Measurements from ENCODE around the gene GTF2B. TPM values are rescaled to one million over a fixed set of nuclear protein-coding genes. Genes with fewer than 3 reads are reported as not detected.
A peak's percentile ranks its signal among the peaks of the same experiment; 100 is the strongest.

GTF2B gene
- total RNA-seq, 1 experiment from 2014 or later: 31.9 TPM

DNA sequence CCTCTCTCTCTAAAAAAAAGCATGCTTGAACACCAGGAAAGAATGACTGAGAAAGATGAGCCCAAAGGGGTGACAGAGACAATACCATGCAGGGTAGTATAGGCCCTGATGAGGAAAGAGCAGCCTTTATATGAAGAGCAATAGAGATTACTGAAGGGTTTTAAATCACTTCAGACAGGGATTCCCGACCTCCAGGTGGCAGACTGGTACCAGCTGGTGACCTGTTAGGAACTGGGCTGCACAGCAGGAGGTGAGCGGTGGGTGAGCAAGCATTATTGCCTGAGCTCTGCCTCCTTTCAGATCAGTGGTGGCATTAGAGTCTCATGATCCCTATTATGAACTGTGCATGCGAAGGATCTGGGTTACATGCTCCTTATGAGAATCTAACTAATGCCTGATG is 30.8 kb upstream of the GTF2B start:
- Histone ChIP-seq H3K9me3 (ENCODE audit: low read depth, low read length, poor library complexity, severe bottlenecking) (peaks cover 14% of the 10 kb centered on the region), H3K27me3 (replicated peaks; ENCODE audit: insufficient read depth, low read depth, low read length, poor library complexity) (no peaks in the 10 kb centered on the region), H3K27ac (ENCODE audit: low read depth, low read length, poor library complexity, severe bottlenecking) (no peak overlapping the region), H3K36me3 (ENCODE audit: insufficient read depth, low read length, poor library complexity, severe bottlenecking) (peaks cover 3% of the 10 kb centered on the region), H3K4me1 (ENCODE audit: insufficient read depth, low read length, poor library complexity, severe bottlenecking) (no peaks in the 10 kb centered on the region), H3K4me3 (ENCODE audit: low read depth, low read length, poor library complexity, severe bottlenecking) (no peak overlapping the region)
- DNase-seq (ENCODE audit: low spot score): peak; percentile 7
- TF ChIP-seq EZH2 (IDR thresholded peaks at IDR 0.05; ENCODE audit: borderline replicate concordance, low read depth, low read length, poor library complexity, severe bottlenecking): no peak
- TF ChIP-seq, protein P1, sequence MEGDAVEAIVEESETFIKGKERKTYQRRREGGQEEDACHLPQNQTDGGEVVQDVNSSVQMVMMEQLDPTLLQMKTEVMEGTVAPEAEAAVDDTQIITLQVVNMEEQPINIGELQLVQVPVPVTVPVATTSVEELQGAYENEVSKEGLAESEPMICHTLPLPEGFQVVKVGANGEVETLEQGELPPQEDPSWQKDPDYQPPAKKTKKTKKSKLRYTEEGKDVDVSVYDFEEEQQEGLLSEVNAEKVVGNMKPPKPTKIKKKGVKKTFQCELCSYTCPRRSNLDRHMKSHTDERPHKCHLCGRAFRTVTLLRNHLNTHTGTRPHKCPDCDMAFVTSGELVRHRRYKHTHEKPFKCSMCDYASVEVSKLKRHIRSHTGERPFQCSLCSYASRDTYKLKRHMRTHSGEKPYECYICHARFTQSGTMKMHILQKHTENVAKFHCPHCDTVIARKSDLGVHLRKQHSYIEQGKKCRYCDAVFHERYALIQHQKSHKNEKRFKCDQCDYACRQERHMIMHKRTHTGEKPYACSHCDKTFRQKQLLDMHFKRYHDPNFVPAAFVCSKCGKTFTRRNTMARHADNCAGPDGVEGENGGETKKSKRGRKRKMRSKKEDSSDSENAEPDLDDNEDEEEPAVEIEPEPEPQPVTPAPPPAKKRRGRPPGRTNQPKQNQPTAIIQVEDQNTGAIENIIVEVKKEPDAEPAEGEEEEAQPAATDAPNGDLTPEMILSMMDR (conservative IDR thresholded peaks at IDR 0.05; ENCODE audit: low read depth, low read length): no peak
- ChIA-PET CTCF (no interaction called here), POLR2A (ENCODE audit: low non-redundant PET) (interaction anchor here (0.5 kb wide), 1 partner anchor 50 kb away, joined by 3 read pairs; no protein-coding TSS in a partner anchor)
- BruUV-seq (replicated peaks): no TSS peak
- intact Hi-C loops (cut with micrococcal nuclease; ENCODE audit: unreplicated experiment): no loop called here

DNA sequence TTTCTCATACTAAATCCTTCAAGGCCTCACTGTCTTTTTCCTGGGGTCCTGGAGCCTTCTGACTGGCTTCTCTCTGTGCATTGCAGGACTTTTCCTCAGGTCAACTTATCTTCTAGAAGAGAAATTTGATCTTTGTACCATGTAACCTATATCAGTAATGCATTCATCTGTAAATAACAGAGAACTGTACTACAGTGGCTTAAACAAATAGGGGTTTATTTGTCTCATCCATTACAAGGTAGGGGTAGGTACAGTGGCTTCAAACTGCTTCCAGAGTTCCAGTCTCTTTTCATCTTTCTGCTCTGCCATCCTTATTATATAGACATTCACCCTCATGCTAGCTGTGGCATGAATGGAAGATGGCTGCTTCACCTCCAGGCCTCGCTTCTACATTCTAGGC is 29.5 kb upstream of the GTF2B start:
- Histone ChIP-seq H3K36me3 (ENCODE audit: insufficient read depth, low read length, poor library complexity, severe bottlenecking) (peaks cover 3% of the 10 kb centered on the region), H3K9me3 (ENCODE audit: low read depth, low read length, poor library complexity, severe bottlenecking) (peaks cover 24% of the 10 kb centered on the region), H3K27me3 (replicated peaks; ENCODE audit: insufficient read depth, low read depth, low read length, poor library complexity) (no peaks in the 10 kb centered on the region), H3K4me1 (ENCODE audit: insufficient read depth, low read length, poor library complexity, severe bottlenecking) (no peaks in the 10 kb centered on the region), H3K27ac (ENCODE audit: low read depth, low read length, poor library complexity, severe bottlenecking) (no peak overlapping the region), H3K4me3 (ENCODE audit: low read depth, low read length, poor library complexity, severe bottlenecking) (no peak overlapping the region)
- ChIA-PET POLR2A (ENCODE audit: low non-redundant PET) (no interaction called here), CTCF (no interaction called here)
- DNase-seq (ENCODE audit: low spot score): no peak
- BruUV-seq (replicated peaks): no TSS peak
- intact Hi-C loops (cut with micrococcal nuclease; ENCODE audit: unreplicated experiment): no loop called here
- TF ChIP-seq, protein P1 (conservative IDR thresholded peaks at IDR 0.05; ENCODE audit: low read depth, low read length): no peak
- no peak for TF ChIP-seq EZH2 (IDR thresholded peaks at IDR 0.05; ENCODE audit: borderline replicate concordance, low read depth, low read length, poor library complexity, severe bottlenecking)

DNA sequence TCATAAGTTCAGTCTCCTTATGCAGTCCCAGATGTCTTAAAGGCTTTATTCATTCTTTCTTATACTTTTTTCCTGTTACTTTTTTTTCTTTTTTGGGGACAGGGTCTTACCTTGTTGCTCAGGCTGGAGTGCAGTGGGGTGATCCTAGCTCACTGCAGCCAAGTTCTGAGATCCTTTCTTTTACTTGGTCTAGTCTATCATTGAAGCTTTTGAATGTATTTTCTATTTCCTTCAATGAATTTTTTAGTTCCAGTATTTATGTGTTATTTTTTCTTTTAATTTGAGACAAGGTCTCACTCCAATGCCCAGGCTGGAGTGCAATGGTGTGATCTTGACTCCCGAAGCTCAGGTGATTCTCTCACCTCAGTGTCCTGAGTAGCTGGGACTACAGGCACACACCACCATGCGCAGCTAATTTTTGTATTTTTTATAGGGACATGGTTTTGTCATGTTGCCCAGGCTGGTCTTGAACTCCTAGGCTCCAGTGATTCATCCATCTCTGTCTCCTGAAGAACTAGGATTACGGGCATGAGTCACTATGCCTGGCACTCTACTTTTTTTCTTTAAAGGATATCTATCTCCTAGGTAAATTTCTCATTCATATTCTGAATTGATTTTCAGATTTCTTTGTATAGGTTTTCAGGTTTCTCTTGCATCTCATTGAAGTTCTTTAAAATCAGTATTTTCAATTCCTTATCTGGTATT is 26.1 kb upstream of the GTF2B start:
- POLR2A ChIA-PET (ENCODE audit: low non-redundant PET): no interaction called here
- Histone ChIP-seq H3K9me3 (ENCODE audit: low read depth, low read length, poor library complexity, severe bottlenecking) (peaks cover 24% of the 10 kb centered on the region), H3K4me3 (ENCODE audit: low read depth, low read length, poor library complexity, severe bottlenecking) (no peak overlapping the region), H3K27ac (ENCODE audit: low read depth, low read length, poor library complexity, severe bottlenecking) (no peak overlapping the region), H3K27me3 (replicated peaks; ENCODE audit: insufficient read depth, low read depth, low read length, poor library complexity) (no peaks in the 10 kb centered on the region), H3K36me3 (ENCODE audit: insufficient read depth, low read length, poor library complexity, severe bottlenecking) (no peaks in the 10 kb centered on the region), H3K4me1 (ENCODE audit: insufficient read depth, low read length, poor library complexity, severe bottlenecking) (no peaks in the 10 kb centered on the region)
- no TSS peak for BruUV-seq (replicated peaks)
- DNase-seq (ENCODE audit: low spot score): no peak
- CTCF ChIA-PET: no interaction called here
- intact Hi-C loops (cut with micrococcal nuclease; ENCODE audit: unreplicated experiment): no loop called here
- no peak for TF ChIP-seq EZH2 (IDR thresholded peaks at IDR 0.05; ENCODE audit: borderline replicate concordance, low read depth, low read length, poor library complexity, severe bottlenecking)
- TF ChIP-seq, protein P1 (conservative IDR thresholded peaks at IDR 0.05; ENCODE audit: low read depth, low read length): no peak
